ENCODE data around the gene ENTPD2. TPM values are rescaled to one million over a fixed set of nuclear protein-coding genes. Genes with fewer than 3 reads are reported as not detected.

Gene ENTPD2
- total and polyA plus RNA-seq, 4 donors: 5.7 to 50.7 (median 28.5) TPM

- Histone ChIP-seq H3K27me3 (ENCODE audit: control insufficient read depth, insufficient read depth, low read length) (no peaks in the 10 kb centered on the region), H3K4me1 (ENCODE audit: control insufficient read depth, insufficient read depth, low read length) (peaks cover 67% of the 10 kb centered on the region), H3K27ac (ENCODE audit: low read depth, low read length) (peak overlapping the region; percentile 94), H3K4me3 (ENCODE audit: low read depth, low read length) (peak overlapping the region; percentile 21), H3K9me3 (ENCODE audit: control insufficient read depth, insufficient read depth, low read length) (no peaks in the 10 kb centered on the region), H3K36me3 (ENCODE audit: control insufficient read depth, insufficient read depth, low read length) (peaks cover 57% of the 10 kb centered on the region)
- peak in 3 of 6 donors; percentile 46 to 88 (median 85) for DNase-seq (ENCODE audit: low read depth in 4 of 6, low spot score in 6 of 6)
- WGBS (ENCODE audit: insufficient coverage): 22% methylated on average over 21 of the region's 21 CpGs
Measured at GRCh38 chr9:137025517-137025966, 28.3 kb downstream of the ENTPD2 start.

GRCh38 chr9:137023583-137023991 lies 30.3 kb downstream of the ENTPD2 start:
- Histone ChIP-seq H3K9me3 (ENCODE audit: control insufficient read depth, insufficient read depth, low read length) (no peaks in the 10 kb centered on the region), H3K27ac (ENCODE audit: low read depth, low read length) (peak overlapping the region; percentile 94), H3K36me3 (ENCODE audit: control insufficient read depth, insufficient read depth, low read length) (peaks cover 77% of the 10 kb centered on the region), H3K4me3 (ENCODE audit: low read depth, low read length) (no peak overlapping the region), H3K27me3 (ENCODE audit: control insufficient read depth, insufficient read depth, low read length) (no peaks in the 10 kb centered on the region), H3K4me1 (ENCODE audit: control insufficient read depth, insufficient read depth, low read length) (peaks cover 53% of the 10 kb centered on the region)
- no peak for DNase-seq (ENCODE audit: low read depth in 4 of 6, low spot score in 6 of 6)
- 66% methylated on average over 14 of the region's 15 CpGs for WGBS (ENCODE audit: insufficient coverage)

- Histone ChIP-seq H3K27me3 (ENCODE audit: control insufficient read depth, insufficient read depth, low read length) (no peaks in the 10 kb centered on the region), H3K27ac (ENCODE audit: low read depth, low read length) (peak overlapping the region; percentile 94), H3K9me3 (ENCODE audit: control insufficient read depth, insufficient read depth, low read length) (no peaks in the 10 kb centered on the region), H3K36me3 (ENCODE audit: control insufficient read depth, insufficient read depth, low read length) (peaks cover 79% of the 10 kb centered on the region), H3K4me3 (ENCODE audit: low read depth, low read length) (no peak overlapping the region), H3K4me1 (ENCODE audit: control insufficient read depth, insufficient read depth, low read length) (peaks cover 50% of the 10 kb centered on the region)
- WGBS (ENCODE audit: insufficient coverage): 69% methylated on average over 7 of the region's 7 CpGs
- DNase-seq (ENCODE audit: low read depth in 4 of 6, low spot score in 6 of 6): no peak
Measured at GRCh38 chr9:137023157-137023556, 30.7 kb downstream of the ENTPD2 start.

- Histone ChIP-seq H3K36me3 (ENCODE audit: control insufficient read depth, insufficient read depth, low read length) (peaks cover 85% of the 10 kb centered on the region), H3K9me3 (ENCODE audit: control insufficient read depth, insufficient read depth, low read length) (no peaks in the 10 kb centered on the region), H3K27me3 (ENCODE audit: control insufficient read depth, insufficient read depth, low read length) (no peaks in the 10 kb centered on the region), H3K4me3 (ENCODE audit: low read depth, low read length) (no peak overlapping the region), H3K4me1 (ENCODE audit: control insufficient read depth, insufficient read depth, low read length) (peaks cover 50% of the 10 kb centered on the region), H3K27ac (ENCODE audit: low read depth, low read length) (no peak overlapping the region)
- no peak for DNase-seq (ENCODE audit: low read depth in 4 of 6, low spot score in 6 of 6)
- 91% methylated on average over 21 of the region's 23 CpGs for WGBS (ENCODE audit: insufficient coverage)
Measured at GRCh38 chr9:137022662-137023008, 31.2 kb downstream of the ENTPD2 start.

- WGBS (ENCODE audit: insufficient coverage): 63% methylated on average over 28 of the region's 30 CpGs
- Histone ChIP-seq H3K4me3 (ENCODE audit: low read depth, low read length) (no peak overlapping the region), H3K36me3 (ENCODE audit: control insufficient read depth, insufficient read depth, low read length) (peaks cover 90% of the 10 kb centered on the region), H3K4me1 (ENCODE audit: control insufficient read depth, insufficient read depth, low read length) (peaks cover 45% of the 10 kb centered on the region), H3K9me3 (ENCODE audit: control insufficient read depth, insufficient read depth, low read length) (no peaks in the 10 kb centered on the region), H3K27me3 (ENCODE audit: control insufficient read depth, insufficient read depth, low read length) (no peaks in the 10 kb centered on the region), H3K27ac (ENCODE audit: low read depth, low read length) (no peak overlapping the region)
- DNase-seq (ENCODE audit: low read depth in 4 of 6, low spot score in 6 of 6): no peak
Measured at GRCh38 chr9:137021979-137022661, 31.7 kb downstream of the ENTPD2 start.

- no peak for DNase-seq (ENCODE audit: low read depth in 4 of 6, low spot score in 6 of 6)
Measured at GRCh38 chr9:137021568-137021978, 32.3 kb downstream of the ENTPD2 start.

GRCh38 chr9:137020771-137021567 lies 32.9 kb downstream of the ENTPD2 start:
- 93% methylated on average over 31 of the region's 32 CpGs for WGBS (ENCODE audit: insufficient coverage)
- no peak overlapping the region for H3K4me3 ChIP-seq (ENCODE audit: low read depth, low read length)
- H3K27me3 ChIP-seq (ENCODE audit: control insufficient read depth, insufficient read depth, low read length): no peaks in the 10 kb centered on the region
- H3K36me3 ChIP-seq (ENCODE audit: control insufficient read depth, insufficient read depth, low read length): peaks cover 95% of the 10 kb centered on the region
- no peak for DNase-seq (ENCODE audit: low read depth in 4 of 6, low spot score in 6 of 6)
- H3K27ac ChIP-seq (ENCODE audit: low read depth, low read length): no peak overlapping the region
- H3K4me1 ChIP-seq (ENCODE audit: control insufficient read depth, insufficient read depth, low read length): peaks cover 33% of the 10 kb centered on the region
- H3K9me3 ChIP-seq (ENCODE audit: control insufficient read depth, insufficient read depth, low read length): no peaks in the 10 kb centered on the region

More at GRCh38 chr9:137021568-137021978, 32.3 kb downstream of the ENTPD2 start:
- no peaks in the 10 kb centered on the region for H3K27me3 ChIP-seq (ENCODE audit: control insufficient read depth, insufficient read depth, low read length)
- peaks cover 39% of the 10 kb centered on the region for H3K4me1 ChIP-seq (ENCODE audit: control insufficient read depth, insufficient read depth, low read length)
- no peaks in the 10 kb centered on the region for H3K9me3 ChIP-seq (ENCODE audit: control insufficient read depth, insufficient read depth, low read length)
- peaks cover 92% of the 10 kb centered on the region for H3K36me3 ChIP-seq (ENCODE audit: control insufficient read depth, insufficient read depth, low read length)
- no peak overlapping the region for H3K4me3 ChIP-seq (ENCODE audit: low read depth, low read length)
- H3K27ac ChIP-seq (ENCODE audit: low read depth, low read length): no peak overlapping the region
- 82% methylated on average over 4 of the region's 6 CpGs for WGBS (ENCODE audit: insufficient coverage)

- H3K27ac ChIP-seq (ENCODE audit: low read depth, low read length): no peak overlapping the region
- DNase-seq (ENCODE audit: low read depth in 4 of 6, low spot score in 6 of 6): no peak
- H3K4me1 ChIP-seq (ENCODE audit: control insufficient read depth, insufficient read depth, low read length): peaks cover 24% of the 10 kb centered on the region
- peaks cover 96% of the 10 kb centered on the region for H3K36me3 ChIP-seq (ENCODE audit: control insufficient read depth, insufficient read depth, low read length)
- no peaks in the 10 kb centered on the region for H3K9me3 ChIP-seq (ENCODE audit: control insufficient read depth, insufficient read depth, low read length)
- 90% methylated on average over 34 of the region's 34 CpGs for WGBS (ENCODE audit: insufficient coverage)
- no peak overlapping the region for H3K4me3 ChIP-seq (ENCODE audit: low read depth, low read length)
- no peaks in the 10 kb centered on the region for H3K27me3 ChIP-seq (ENCODE audit: control insufficient read depth, insufficient read depth, low read length)
Measured at GRCh38 chr9:137019891-137020683, 33.8 kb downstream of the ENTPD2 start.

- H3K4me3 ChIP-seq (ENCODE audit: low read depth, low read length): no peak overlapping the region
- DNase-seq (ENCODE audit: low read depth in 4 of 6, low spot score in 6 of 6): no peak
- no peaks in the 10 kb centered on the region for H3K27me3 ChIP-seq (ENCODE audit: control insufficient read depth, insufficient read depth, low read length)
- H3K4me1 ChIP-seq (ENCODE audit: control insufficient read depth, insufficient read depth, low read length): peaks cover 14% of the 10 kb centered on the region
- WGBS (ENCODE audit: insufficient coverage): 91% methylated on average over 34 of the region's 36 CpGs
- H3K27ac ChIP-seq (ENCODE audit: low read depth, low read length): no peak overlapping the region
- H3K36me3 ChIP-seq (ENCODE audit: control insufficient read depth, insufficient read depth, low read length): peaks cover 98% of the 10 kb centered on the region
- no peaks in the 10 kb centered on the region for H3K9me3 ChIP-seq (ENCODE audit: control insufficient read depth, insufficient read depth, low read length)
Measured at GRCh38 chr9:137018761-137019559, 34.9 kb downstream of the ENTPD2 start.
